Stimulated activated naive CD8-positive, alpha-beta T cell treated with anti-CD3 and anti-CD28 coated beads, Interleukin-15, Interleukin-2, amounts not matched to agents 100 U/mL and 50 U/mL, for 24 hours (primary cell): ENCODE measurements around the gene CRACR2A.

Experiments
- ATAC-seq: fragments of 150-1000 bp; cut with Tn5 transposase; one replicate; pipeline ENCODE4 v1.10.0; 2021
- DNase-seq: peaks from one replicate; pipeline ENCODE4 v3.0.0; 2021

Gene CRACR2A

GRCh38 chr12:3684449-3685051 is 68.4 kb downstream of the CRACR2A start:
- ATAC-seq = no peak
- no peak for DNase-seq

DNA sequence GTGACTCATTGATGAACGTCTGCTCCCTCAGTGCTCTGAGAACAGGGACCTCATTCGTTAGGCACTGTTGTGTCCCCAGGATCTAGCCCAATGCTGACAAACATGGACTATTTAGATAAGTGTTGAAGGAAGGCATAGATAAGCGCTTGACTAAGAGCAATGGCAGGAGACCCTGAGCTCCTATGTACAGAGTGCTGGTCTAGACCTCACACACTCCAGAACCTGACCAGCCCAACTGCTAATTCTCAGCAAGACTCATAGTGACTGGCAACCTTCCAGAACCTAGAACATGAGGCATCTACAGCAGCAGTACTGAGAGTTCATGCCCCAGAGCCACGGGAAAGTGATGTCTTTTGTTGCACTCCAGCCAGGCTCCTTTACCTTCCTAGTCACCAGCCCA is 69.2 kb downstream of the CRACR2A start:
- ATAC-seq = no peak

DNA sequence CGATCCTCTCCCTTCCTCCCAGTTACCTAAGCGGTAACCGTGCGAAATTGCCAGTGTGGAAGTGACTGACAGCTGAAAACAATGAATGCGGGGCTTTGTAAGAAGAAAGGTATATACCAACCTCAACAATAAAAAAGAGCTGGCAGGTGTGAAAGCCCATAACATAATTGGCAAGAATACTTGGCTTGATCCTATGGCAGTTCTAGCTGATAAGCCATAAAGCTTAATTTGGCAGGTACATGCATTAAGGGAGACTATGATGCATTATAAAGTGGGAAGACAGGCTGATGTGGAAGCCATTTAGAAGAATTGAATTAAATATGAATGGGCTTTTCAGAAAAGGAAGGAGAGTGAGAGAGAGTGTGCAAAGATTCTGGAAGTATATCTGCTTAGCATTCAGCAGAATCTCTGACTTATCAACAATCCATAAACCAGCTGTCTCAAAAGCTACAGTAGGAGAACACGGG is 71.3 kb downstream of the CRACR2A start:
- no peak for ATAC-seq
- no peak for DNase-seq

More for the DNA sequence above, 69.2 kb downstream of the CRACR2A start:
- DNase-seq = no peak

DNA sequence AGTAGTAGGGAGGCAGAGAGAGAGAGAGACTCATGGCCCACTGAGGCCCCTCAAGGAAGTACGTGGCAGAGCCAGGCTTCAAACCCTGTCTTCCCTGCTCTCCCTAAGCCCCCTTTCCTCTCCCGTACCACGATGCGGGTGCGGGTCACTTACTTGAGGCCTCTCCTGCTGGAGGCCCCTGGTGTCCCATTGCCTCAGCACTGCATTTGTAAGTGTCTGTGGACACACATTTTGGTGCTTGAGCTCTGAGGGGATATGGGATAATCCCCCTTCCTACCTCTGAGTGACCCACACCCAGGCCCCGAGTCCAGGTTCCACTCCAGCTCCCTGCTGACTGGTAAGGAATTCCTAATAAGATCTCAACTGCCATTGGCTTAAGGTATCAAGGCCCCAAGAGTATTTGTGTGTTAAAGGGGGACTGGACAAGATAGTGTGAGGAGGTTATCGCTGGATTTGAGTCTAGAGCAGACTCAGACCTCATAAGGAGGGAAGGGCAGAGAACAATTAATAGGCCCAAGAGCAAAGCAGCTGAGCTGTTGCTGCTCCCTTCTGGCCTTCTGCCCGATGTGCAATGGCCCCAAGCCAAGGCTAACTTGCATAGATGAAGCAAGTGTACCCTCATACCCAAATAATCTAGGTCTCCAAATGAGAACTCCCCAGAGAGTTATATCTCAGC is 71.9 kb downstream of the CRACR2A start:
- no peak for DNase-seq

DNA sequence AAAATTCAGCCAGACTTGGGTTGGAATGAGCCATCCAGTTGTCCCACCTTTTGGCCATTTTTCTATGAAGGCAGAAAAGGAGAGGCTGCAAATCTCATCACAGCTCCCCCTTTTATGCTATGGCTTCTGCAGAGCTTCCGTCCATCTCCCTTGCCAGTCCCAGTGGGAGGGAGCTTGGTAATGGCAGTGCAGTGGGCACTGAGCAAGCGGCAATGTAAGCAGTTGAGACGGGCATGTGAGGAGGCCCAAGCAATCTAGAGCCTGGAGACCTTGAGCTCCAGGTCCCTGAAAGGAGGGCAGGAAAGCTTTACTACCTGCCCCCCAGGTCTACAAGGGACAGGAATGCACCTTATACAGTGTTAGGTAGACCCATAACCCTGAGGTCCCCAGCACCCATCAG is 73.1 kb downstream of the CRACR2A start:
- DNase-seq (no peak), ATAC-seq (no peak)

More for the DNA sequence above, 71.9 kb downstream of the CRACR2A start:
- no peak for ATAC-seq

DNA sequence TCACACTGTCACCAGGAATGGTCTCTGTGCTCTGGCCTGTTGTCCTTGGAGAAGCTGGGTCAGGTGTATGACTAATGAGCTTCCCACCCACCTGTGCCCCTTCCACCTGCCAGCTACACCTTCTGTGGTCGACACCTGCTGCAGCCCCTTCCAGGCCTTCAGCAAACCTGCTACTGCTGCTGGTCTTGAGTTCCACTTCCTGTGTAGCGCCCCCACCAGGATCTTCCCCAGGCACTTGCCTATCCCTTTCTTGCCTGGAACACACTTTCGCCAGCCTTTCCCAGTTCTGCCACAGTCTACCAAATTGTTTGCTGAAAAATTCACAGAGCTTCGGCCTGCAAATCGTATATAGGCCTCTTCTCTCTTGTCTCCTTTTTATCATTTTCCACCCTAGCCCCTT is 75.3 kb downstream of the CRACR2A start:
- DNase-seq (no peak), ATAC-seq (no peak)

- ATAC-seq (no peak), DNase-seq (no peak)
Measured at GRCh38 chr12:3673981-3674708, 78.8 kb downstream of the CRACR2A start.

DNA sequence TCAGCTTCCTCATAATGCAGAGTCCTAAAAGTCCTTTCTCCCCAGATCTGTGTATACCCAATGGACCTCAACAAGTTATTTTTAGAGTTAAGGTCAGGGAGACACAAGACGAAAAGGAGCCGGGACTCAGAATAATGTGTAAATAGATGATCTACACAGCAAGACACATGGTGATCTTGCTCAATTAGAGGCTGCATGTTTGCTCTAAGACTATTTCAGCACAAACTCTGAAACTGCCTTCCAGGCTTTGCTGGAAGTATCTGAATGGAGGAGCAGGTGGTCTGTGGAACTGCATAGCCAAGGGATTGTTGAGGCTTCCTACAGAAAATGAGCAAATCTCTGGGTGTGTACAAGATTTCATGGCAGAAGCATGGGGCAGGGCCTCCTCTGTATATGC is 80.8 kb downstream of the CRACR2A start:
- ATAC-seq = no peak
- no peak for DNase-seq

- ATAC-seq (no peak), DNase-seq (no peak)
Measured at GRCh38 chr12:3671330-3672112, 81.4 kb downstream of the CRACR2A start.

DNA sequence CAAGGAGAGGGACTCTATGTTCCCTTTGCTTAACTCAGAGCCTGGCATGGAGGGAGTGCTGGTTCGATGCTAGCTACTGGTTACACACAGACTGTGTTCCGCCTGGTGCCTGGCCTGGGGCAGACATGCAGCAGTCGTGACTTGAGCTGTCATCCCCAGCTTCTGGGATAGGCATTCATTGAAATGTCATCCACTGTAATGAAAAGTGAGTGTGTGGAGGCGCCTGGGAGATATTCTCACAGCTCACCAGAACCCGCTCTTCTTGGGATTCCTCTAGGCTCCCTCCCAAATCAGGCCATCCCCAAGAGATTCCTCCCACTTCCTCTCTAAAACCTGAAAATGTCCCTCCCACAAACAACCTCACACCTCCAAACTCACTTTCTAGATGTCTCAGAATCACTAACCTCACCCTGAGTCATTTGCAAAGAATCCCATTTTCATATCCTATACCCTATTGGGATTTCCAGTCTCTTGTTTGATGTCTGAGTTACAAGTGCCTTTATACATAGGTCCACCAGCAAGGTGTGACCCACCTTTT is 82.8 kb downstream of the CRACR2A start:
- peak; percentile 55 for ATAC-seq

GRCh38 chr12:3669594-3669993 is 83.3 kb downstream of the CRACR2A start:
- DNase-seq (no peak), ATAC-seq (no peak)

More for the DNA sequence above, 82.8 kb downstream of the CRACR2A start:
- DNase-seq = no peak

DNA sequence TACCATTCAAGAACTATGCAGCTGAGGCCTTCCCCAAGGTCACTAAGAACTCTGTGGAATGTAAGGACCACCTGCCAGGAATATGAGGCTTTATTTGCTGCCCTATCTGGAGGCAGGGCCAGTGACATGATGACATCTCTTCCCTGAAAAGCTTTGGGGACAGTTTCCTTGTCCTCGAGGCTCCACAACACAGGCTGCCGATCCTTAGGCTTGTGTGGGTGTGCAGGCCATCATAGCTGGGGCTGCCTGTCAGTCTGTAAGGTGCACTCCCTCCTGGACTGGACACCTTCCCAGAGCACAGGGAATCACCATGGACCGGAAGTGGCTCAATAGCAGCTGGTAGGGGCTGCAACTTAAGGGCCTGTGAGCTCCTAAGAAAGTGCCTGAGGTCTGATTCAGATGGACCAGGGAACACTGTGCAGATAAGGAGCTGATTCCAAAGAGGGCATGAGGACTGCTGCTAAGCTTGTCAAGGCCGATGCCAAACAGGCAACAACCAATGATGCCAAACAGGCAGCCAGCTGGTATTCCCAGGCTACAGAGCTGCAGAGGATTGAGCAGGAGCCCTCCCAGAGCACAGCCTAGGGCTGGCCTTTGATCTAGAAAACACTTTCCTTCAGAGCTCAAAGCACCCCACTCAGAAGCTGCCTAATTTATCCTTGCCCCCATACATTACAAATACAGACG is 84.3 kb downstream of the CRACR2A start:
- ATAC-seq (no peak), DNase-seq (no peak)

- DNase-seq = no peak
- no peak for ATAC-seq
Measured at GRCh38 chr12:3667485-3667884, 85.4 kb downstream of the CRACR2A start.

DNA sequence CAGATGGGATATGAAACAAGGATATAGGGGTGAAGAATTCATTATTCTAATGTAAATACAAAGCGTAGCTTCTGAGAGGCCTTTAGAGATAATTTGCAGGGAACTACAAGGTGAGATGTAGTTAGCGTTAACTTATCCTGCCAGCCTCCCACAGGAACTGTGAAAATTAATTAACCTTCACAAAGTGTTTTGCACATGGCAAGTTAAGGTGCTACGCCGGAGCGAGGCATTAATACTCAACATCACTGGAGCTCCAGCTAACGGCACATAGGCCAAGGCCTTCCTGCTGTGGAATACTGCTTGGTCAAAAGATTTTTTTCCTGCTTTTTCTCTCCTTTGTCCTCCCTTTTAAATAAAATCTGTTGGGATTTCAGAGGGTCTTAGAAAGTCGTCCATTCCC is 86.5 kb downstream of the CRACR2A start:
- no peak for DNase-seq

GRCh38 chr12:3662521-3662921 is 90.4 kb downstream of the CRACR2A start:
- no peak for DNase-seq
- no peak for ATAC-seq

More for the DNA sequence above, 86.5 kb downstream of the CRACR2A start:
- ATAC-seq = no peak

- DNase-seq = no peak
- ATAC-seq = no peak
Measured at GRCh38 chr12:3661028-3661427, 91.9 kb downstream of the CRACR2A start.

- DNase-seq = peak; percentile 14
- no peak for ATAC-seq
Measured at GRCh38 chr12:3658327-3659163, 94.4 kb downstream of the CRACR2A start.

DNA sequence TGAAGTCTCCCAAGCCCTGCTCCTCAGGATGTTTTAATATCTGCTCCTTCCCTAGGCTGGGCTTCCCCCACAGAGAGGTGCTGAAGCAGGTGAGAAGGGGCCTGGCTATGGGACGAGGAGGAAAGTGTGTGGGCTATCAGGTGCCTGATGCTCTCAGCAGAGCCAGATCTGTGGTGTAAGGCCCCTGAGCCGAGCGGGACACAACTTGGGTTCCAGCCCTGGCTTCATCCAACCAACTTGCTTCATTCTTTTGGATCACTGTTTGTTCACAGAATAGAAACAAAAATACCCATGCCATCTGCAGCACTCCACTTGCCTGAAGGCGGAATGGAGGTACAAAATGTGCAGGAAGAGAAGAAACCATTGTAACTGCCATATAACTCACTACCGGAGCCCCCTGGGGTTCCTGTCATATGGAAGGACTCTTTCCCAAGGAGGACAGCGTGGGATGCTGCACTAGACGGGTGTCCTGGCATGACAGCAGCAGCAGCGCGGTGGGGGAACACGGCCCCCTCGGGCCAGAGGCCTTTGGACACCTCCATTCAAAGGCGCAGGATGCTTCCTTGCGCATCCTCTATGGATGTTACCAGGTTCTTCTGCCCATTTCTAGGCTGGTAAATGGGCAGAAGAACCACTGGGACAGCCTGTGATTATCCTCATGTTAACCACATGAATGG is 95.8 kb downstream of the CRACR2A start:
- no peak for DNase-seq

DNA sequence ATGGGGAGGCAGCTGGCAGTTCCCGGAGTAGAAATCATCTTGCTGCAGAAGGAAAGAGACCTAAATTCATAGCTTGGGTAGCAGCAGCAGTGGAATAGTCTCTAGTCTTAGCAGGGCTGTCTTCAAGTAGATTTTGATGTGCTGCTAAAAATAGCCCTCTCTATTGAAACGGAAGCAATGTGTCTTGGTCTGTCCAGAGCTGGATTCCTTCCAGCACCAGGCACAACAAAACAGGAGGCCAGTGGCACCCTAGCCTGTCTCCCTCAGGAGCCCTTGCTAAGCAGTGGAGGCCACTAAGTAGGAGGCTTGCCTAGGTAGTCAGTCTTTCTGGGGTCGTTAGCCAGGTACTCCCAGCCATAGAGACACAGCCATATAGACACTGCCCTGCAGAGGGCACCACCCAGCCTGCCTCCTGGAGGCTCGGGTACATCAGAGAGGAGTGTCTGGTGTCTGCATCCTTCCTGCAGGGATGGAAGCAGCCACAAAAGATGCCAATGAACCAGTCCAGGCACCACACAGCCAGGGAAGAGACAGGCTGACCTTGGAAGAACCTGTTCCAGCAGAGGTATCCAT is 97.5 kb downstream of the CRACR2A start:
- DNase-seq (no peak), ATAC-seq (no peak)

More for the DNA sequence above, 95.8 kb downstream of the CRACR2A start:
- no peak for ATAC-seq
